ENCODE results near the gene ARHGAP29.
A peak's percentile ranks its signal among the peaks of the same experiment; 100 is the strongest.

Gene ARHGAP29

DNA sequence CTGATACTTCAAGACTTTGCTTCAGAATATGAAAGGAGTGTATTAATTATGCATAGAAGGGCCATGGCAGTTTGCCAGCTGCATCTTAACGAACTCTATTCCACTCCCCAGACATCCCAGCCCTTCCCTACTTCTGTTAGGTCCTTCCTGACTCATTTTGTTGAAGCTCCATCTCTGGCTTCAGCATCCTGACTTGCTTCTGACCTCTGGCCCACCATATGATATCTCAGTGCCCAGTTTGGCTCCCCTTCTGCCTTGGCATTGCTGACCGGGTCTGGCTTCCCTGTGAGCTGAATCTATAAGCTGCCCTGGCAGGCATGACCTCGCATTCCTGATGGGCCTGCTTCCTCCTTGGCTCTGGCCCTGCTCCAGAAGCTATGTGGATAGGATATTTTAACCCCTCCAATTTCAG, 27.6 kb upstream of the ARHGAP29 start:
- DNase-seq (ENCODE audit: low read depth) = no peak

DNA sequence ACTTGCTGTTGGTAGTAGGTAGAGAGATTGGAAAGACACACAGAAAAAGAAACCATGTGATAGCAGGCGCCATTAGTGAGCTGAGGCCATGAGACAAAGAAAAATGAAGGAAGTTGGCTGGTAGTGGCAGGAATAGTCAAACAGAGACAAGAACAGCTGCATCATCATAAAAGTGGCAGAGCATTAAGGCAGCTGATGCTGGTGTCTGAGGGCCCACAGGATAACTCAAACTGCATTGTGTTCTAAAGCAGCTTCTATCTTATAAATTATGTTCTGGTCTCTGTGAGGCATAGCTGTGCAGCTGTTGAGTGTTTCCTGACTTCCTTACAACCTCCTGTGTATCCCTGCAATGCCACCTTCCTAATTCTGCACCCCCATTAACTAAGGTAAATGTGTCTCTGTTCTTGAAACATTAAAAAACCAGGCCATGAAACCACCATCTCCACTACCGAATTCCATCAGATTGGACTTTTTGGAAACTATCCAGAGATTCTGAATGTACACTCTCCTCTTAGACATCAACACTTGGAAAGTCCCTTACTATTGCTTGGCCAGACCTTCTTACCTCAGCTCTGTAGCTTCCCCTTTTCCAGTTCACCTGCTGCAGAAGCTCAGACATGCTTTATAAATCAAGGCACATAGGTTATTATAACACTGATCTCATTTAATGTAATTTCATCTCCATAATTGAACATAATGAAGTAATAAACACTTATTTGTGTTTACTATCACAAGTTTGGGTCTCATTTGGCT, 23.4 kb upstream of the ARHGAP29 start:
- no peak for DNase-seq (ENCODE audit: low read depth)

DNA sequence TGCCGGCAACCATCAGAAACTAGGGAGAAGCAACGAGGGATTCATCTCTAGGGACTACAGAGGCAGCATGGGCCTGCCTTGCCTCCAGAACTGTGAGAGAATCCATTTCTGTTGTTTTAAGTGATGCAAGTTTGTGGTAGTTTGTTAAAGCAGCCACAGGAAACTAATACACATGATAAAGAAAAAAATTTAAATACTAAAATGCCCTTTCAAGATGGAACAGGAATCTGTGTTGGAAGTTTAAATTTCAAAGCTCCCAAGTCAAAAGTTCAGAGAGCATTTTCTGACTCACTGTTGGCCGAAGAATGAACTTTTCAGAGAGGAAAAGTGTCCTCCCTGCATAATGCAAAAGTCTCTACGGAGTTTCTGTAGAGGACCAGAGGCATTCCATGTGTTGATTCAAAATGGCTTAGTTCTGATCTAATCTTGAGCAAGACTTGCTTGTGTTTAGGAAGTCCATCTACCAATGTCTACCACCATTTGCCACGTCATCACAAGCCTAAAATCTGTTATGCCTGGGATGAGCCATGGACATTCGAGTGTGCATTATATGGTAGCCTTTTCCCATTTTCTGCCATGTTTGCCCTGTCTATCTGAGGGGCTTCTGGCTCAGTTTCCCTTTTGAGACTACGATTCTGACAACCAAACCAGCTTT, 22.4 kb upstream of the ARHGAP29 start:
- no peak for DNase-seq (ENCODE audit: low read depth)

DNA sequence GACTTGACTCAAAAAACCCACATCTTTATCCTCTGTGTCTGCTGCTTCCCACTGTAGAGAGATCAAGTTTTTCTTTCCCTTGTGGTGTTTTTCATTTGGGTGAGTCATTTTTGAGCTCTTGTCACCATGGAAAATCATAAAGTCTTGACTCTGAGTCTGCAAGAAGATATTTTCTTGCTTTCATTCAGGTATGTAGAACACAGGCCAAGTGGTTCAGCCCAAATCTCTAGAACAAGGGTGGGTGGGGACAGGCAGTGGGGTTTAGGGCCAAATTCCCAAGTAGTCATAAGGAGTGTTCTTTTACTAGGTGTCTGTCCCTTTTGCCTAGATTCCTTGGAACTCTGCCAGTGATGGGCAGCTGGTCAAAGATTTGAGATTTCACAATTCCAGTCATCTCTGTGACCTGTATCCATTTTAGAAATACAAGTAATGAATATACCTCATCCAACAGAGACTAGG, 21.5 kb upstream of the ARHGAP29 start:
- DNase-seq (ENCODE audit: low read depth) = peak; percentile 97

DNA sequence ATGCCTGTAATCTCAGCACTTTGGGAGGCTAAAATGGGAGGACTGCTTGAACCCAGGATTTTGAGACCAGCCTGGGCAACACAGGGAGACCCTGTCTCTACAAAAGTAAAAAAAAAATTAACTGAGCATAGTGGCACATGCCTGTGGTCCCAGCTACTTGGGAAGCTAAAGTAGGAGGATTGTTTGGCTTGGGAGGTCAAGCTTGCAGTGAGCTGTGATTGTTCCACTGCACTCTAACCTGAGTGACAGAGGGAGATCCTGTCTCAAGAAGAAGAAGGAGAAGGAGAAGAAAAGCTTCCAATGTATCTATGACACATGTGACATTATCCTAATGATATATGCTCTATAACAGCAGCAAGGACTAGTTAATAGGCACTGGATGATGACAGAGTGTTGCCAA, 20.1 kb upstream of the ARHGAP29 start:
- DNase-seq (ENCODE audit: low read depth) = no peak

- DNase-seq (ENCODE audit: low read depth) = no peak
These were observed 18.1 kb upstream of the ARHGAP29 start for GRCh38 chr1:94255476-94255875.

GRCh38 chr1:94254073-94254810, 16.9 kb upstream of the ARHGAP29 start:
- DNase-seq (ENCODE audit: low read depth) = no peak

GRCh38 chr1:94253456-94254017, 16.2 kb upstream of the ARHGAP29 start:
- DNase-seq (ENCODE audit: low read depth) = no peak

- DNase-seq (ENCODE audit: low read depth) = no peak
These were observed 13.0 kb upstream of the ARHGAP29 start for GRCh38 chr1:94250341-94250740.

DNA sequence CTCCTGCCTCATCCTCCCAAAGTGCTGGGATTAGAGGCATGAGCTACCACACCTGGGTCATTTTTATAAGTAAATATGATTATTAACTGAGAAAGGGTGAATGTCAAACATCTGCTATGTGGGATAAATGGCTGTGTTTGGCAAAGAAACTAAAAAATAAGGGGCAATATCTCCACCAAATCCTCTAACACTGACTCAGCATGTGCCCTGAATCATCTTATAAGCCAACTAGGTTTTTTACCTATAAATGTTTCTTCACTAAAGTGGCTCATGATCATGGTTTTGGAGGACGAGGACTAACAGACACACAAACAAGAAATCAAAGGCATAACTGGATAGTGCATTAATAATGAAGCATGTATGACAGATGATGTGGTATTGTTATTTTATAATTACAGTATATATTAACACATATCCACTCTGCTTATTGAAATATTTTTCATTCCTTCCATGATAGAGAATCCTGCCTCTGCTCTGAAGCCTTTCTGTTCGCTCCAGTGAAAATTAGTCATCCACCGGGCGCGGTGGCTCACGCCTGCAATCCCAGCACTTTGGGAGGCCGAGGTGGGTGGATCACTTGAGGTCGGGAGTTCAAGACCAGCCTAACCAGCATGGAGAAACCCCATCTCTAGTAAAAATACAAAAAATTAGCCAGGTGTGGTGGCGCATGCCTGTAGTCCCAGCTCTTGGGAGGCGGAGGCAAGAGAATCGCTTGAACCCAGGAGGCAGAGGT, 11.7 kb upstream of the ARHGAP29 start:
- no peak for DNase-seq (ENCODE audit: low read depth)

GRCh38 chr1:94247138-94248094, 10.0 kb upstream of the ARHGAP29 start:
- no peak for DNase-seq (ENCODE audit: low read depth)

DNA sequence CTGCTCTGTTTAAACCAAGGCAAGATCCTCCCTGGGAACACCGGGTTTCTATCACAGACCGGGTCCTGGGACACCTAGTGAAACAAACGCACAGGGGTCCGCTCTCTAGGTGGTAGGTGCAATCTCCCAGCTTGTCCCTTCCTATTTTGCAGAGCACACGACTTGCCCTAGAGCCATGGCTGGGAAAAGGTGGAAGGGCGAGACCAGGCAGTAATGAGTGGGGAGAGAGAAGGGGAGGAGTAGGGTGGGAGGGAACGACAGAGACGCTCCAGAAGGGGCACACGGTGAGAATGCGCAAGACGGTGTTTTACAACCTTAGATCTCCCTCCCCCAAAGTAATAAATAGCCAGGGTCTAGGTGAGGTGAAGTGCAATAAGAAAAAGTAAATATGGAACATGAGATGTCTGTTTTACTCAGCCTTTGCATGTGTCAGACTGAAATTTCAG, 9.3 kb upstream of the ARHGAP29 start:
- DNase-seq (ENCODE audit: low read depth) = no peak

DNA sequence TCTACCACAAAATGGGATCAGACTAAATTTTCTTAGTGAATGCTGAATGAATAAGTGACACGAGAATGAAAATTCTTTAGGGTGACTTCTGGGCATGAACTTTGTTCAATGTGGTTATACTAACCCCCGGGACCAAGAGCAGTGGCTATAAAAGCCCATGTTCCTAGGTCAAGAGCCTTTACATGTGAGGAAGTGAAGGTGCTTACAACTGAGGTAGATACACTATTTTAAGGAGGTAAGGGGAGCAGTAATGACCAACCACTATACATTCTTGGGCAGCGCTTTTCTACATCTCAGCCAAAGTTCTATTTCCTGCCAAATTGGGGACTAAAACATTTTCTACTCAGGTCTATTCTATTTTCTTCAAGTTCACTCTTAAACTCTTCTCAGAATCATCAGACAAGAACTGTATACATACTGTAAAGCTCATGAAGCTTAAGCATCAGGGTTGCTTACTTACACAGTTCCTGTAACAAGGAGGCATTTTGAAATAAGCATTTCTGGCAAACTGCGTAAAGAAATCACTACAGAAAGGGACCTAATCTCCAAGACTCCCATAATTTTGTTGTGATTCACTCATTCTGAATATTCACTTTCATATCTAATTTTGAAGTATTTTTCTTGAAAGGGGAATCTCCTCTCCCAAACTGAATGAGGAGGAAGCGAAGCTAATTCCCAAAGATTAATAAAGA, 8.5 kb upstream of the ARHGAP29 start:
- no peak for DNase-seq (ENCODE audit: low read depth)

- DNase-seq (ENCODE audit: low read depth) = no peak
These were observed 7.4 kb upstream of the ARHGAP29 start for GRCh38 chr1:94244816-94245215.

- DNase-seq (ENCODE audit: low read depth) = no peak
These were observed 6.3 kb upstream of the ARHGAP29 start for GRCh38 chr1:94243665-94244064.

- no peak for DNase-seq (ENCODE audit: low read depth)
These were observed 3.4 kb upstream of the ARHGAP29 start for GRCh38 chr1:94240822-94241221.

GRCh38 chr1:94239796-94240195, 2.4 kb upstream of the ARHGAP29 start:
- no peak for DNase-seq (ENCODE audit: low read depth)

- no peak for DNase-seq (ENCODE audit: low read depth)
These were observed 1.7 kb upstream of the ARHGAP29 start for GRCh38 chr1:94239051-94239450.

DNA sequence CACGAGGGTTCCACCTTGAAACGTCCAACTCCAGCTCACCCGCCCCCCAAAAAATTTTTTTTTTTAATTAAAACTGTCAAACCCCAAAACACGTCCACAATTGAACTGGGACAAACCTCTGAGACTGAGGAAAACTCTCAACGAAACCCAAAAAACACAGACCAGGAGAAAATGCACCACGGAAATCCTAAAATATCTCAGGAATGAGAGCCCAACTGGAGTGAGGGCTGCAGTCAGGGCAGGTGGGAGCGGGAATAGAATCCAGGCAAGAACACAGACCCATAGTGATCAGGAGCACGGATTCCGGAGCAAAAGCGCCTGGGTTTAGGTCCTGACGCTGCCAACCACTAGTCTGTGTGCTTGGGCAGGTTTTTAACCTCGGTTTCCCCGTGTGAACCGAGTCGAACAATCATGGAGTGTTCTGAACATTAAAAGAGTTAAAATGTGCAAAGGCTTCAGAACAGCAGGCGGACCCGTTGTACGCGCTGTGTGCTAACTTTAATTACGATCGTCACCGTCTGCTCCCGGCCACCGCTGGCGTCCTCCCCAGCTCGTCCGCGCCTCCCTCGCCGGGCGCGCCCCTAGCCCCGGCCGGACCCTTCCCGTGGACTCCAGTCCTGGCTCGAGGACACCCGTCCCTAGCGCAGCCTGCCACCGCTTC, 624 bp downstream of the ARHGAP29 start:
- no peak for DNase-seq (ENCODE audit: low read depth)
